Psoas muscle (tissue), 8 donors: ENCODE results near the gene DBP. TPM values are rescaled to one million over a fixed set of nuclear protein-coding genes. Genes with fewer than 3 reads are reported as not detected.

Experiments
- ATAC-seq, 4 donors: fragments of 200-7000 bp; cut with Tn5 transposase; one replicate each; pipeline ENCODE4 v1.9.1; 2020; ENCODE audit warnings: moderate library complexity in 3 of 4, mild to moderate bottlenecking in 2 of 4
- DNase-seq, 2 donors: peaks; one replicate each; pipeline ENCODE4 v3.0.0-alpha.2; 2020
- H3K27ac ChIP-seq: fragments of 200-600 bp; one replicate; pipeline ENCODE4 v1.8.0; 2022
- H3K27me3 ChIP-seq, 3 donors: fragments of 200-600 bp in 1 of 3; one replicate each; pipeline versions ENCODE4 v1.6.1 to v1.8.0; 2013 to 2022; ENCODE audit warnings: low read length in 2 of 3, mild to moderate bottlenecking in 2 of 3, moderate library complexity in 1 of 3; ENCODE audit not compliant: insufficient read depth in 3 of 3
- H3K36me3 ChIP-seq, 2 donors: fragments of 200-600 bp in 1 of 2; one replicate each; pipeline versions ENCODE4 v1.6.1 to v1.8.0; 2013 to 2022; ENCODE audit warnings: low read depth in 1 of 2, mild to moderate bottlenecking in 1 of 2, moderate library complexity in 1 of 2; ENCODE audit not compliant: insufficient read depth in 1 of 2
- H3K4me1 ChIP-seq: fragments of 200-600 bp; one replicate; pipeline ENCODE4 v1.8.0; 2022
- H3K4me3 ChIP-seq: fragments of 200-600 bp; one replicate; pipeline ENCODE4 v1.8.0; 2022; ENCODE audit warnings: mild to moderate bottlenecking
- H3K9me3 ChIP-seq: fragments of 200-600 bp; one replicate; pipeline ENCODE4 v1.8.0; 2022
- WGBS, 3 donors: extraction: QIAGEN DNeasy Blood & Tissue Kit; methylation state at CpG; one replicate each; pipeline versions ENCODE4 v1.1.6 to v1.1.7; 2013; 5-methylcytosine and 5-hydroxymethylcytosine counted together
- intact Hi-C, 2 donors: fragments of 100-400 bp; cut with DNase I; formaldehyde crosslinking; loops; one replicate each; pipeline versions ENCODE4 v1.11.0 to v1.14.2; 2022
- polyA plus RNA-seq, 3 donors: library from polyadenylated mRNA; stranded (reverse); fragments of 200-250 nt; gene quantifications; one replicate each; pipeline ENCODE4 v1.2.3, GENCODE V29; 2013
- total RNA-seq, 4 donors: library from RNA; stranded (reverse); fragmentation: NEBNext Ultra II Directional in 2 of 4; extraction: Animal tissue kit (Norgen Biotek cat#: 25700) in 2 of 4; gene quantifications; one replicate each; pipeline versions ENCODE4 v1.2.1 to v1.2.4, GENCODE V29; 2021 to 2023
- TF ChIP-seq, protein P1 (sequence below): fragments of 200-600 bp; IDR thresholded peaks from one replicate; pipeline ENCODE4 v1.8.0; 2022; ENCODE audit warnings: antibody characterized with exemption
- donor health status: healthy with polysubstance abuse.
- donor health status: DM: no; HTN: no; CAD: no; lungs with moderate emphysema.
- donor health status: Bipolar disorder and iron deficiency.
- donor health status: healthy.
- donor health status: DM: yes; HTN: yes; CAD: no.
- donor health status: DM: no; HTN: no; CAD: no.
- donor health status: DM: no; HTN: no; CAD: no.
- donor health status: DM: yes; HTN: yes; CAD: no.

The DBP gene
- total and polyA plus RNA-seq, 7 donors, result 2.8 to 14.5 (median 5.8) TPM

GRCh38 chr19:48582168-48582567 lies 55.0 kb downstream of the DBP start:
- TF ChIP-seq, protein P1, sequence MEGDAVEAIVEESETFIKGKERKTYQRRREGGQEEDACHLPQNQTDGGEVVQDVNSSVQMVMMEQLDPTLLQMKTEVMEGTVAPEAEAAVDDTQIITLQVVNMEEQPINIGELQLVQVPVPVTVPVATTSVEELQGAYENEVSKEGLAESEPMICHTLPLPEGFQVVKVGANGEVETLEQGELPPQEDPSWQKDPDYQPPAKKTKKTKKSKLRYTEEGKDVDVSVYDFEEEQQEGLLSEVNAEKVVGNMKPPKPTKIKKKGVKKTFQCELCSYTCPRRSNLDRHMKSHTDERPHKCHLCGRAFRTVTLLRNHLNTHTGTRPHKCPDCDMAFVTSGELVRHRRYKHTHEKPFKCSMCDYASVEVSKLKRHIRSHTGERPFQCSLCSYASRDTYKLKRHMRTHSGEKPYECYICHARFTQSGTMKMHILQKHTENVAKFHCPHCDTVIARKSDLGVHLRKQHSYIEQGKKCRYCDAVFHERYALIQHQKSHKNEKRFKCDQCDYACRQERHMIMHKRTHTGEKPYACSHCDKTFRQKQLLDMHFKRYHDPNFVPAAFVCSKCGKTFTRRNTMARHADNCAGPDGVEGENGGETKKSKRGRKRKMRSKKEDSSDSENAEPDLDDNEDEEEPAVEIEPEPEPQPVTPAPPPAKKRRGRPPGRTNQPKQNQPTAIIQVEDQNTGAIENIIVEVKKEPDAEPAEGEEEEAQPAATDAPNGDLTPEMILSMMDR, result no peak
- Histone ChIP-seq H3K36me3 (no peaks in the 10 kb centered on the region), H3K9me3 (no peaks in the 10 kb centered on the region), H3K4me3 (no peak overlapping the region), H3K27ac (no peak overlapping the region), H3K4me1 (peaks cover 5% of the 10 kb centered on the region), H3K27me3 (no peaks in the 10 kb centered on the region)
- DNase-seq (no peak), ATAC-seq (no peak)
- intact Hi-C loops, result loop anchor here (5.0 to 10.0 kb wide), 4 partner anchors 70 to 267 kb away; partner anchors contain the start of genes EMP3 (in 1 of the 2) and LMTK3 (in 1 of the 2)
- 84 to 89% (median 85%) methylated on average over 2 of the region's 2 CpGs for WGBS, 3 donors

Other genes with a start within 250 kb of the DBP start
- gene KDELR1, start 245.8 kb downstream of the DBP start, total RNA-seq, result 10 to 100 TPM; 56.5 to 71.0 (median 62.9) TPM
- gene KDELR1, start 245.8 kb downstream of the DBP start, polyA plus RNA-seq, result 10 to 100 TPM; 37.0 to 48.7 (median 40.0) TPM
- under 1 TPM; 0.04 to 0.21 (median 0.06) TPM for gene GRIN2D, start 243.7 kb downstream of the DBP start, total RNA-seq
- gene GRIN2D, start 243.7 kb downstream of the DBP start, polyA plus RNA-seq, result under 1 TPM; 0.03 to 0.07 (median 0.04) TPM
- gene GRWD1, start 191.4 kb downstream of the DBP start, total RNA-seq, result 10 to 100 TPM; 24.6 to 46.0 (median 40.3) TPM
- gene GRWD1, start 191.4 kb downstream of the DBP start, polyA plus RNA-seq, result 10 to 100 TPM; 24.2 to 53.7 (median 42.0) TPM
- gene KCNJ14, start 181.8 kb downstream of the DBP start, total RNA-seq, result 1 to 10 TPM in 3 of 4 donors, under 1 TPM in 1; 0.65 to 2.6 (median 1.3) TPM
- 1 to 10 TPM in 1 of 3 donors, under 1 TPM in 2; 0.28 to 1.6 (median 0.58) TPM for gene KCNJ14, start 181.8 kb downstream of the DBP start, polyA plus RNA-seq
- 10 to 100 TPM; 21.8 to 45.2 (median 29.4) TPM for gene CYTH2, start 168.0 kb downstream of the DBP start, total RNA-seq
- gene CYTH2, start 168.0 kb downstream of the DBP start, polyA plus RNA-seq, result 10 to 100 TPM; 36.6 to 41.0 (median 39.5) TPM
- under 1 TPM in 2 of 4 donors, not detected in 2; 0.06 to 0.14 TPM for gene LMTK3, start 125.5 kb downstream of the DBP start, total RNA-seq
- gene LMTK3, start 125.5 kb downstream of the DBP start, polyA plus RNA-seq, result under 1 TPM; 0.03 to 0.06 (median 0.05) TPM
- gene SULT2B1, start 85.2 kb downstream of the DBP start, total RNA-seq, result not detected
- gene SULT2B1, start 85.2 kb downstream of the DBP start, polyA plus RNA-seq, result under 1 TPM in 2 of 3 donors, not detected in 1; 0.06 to 0.23 TPM
- gene SPACA4, start 30.6 kb downstream of the DBP start, total RNA-seq, result not detected
- not detected for gene SPACA4, start 30.6 kb downstream of the DBP start, polyA plus RNA-seq
- not detected for gene FAM83E, start 22.3 kb downstream of the DBP start, total RNA-seq
- under 1 TPM in 2 of 3 donors, not detected in 1; 0.01 to 0.20 TPM for gene FAM83E, start 22.3 kb downstream of the DBP start, polyA plus RNA-seq
- gene RPL18, start 18.2 kb downstream of the DBP start, total RNA-seq, result 100 to 1,000 TPM; 506 to 730 (median 645) TPM
- gene RPL18, start 18.2 kb downstream of the DBP start, polyA plus RNA-seq, result 1,000 to 10,000 TPM; 1,096 to 1,745 (median 1,373) TPM
- gene SPHK2, start 17.9 kb downstream of the DBP start, total RNA-seq, result 10 to 100 TPM in 2 of 4 donors, 1 to 10 TPM in 2; 4.1 to 12.8 (median 8.8) TPM
- gene SPHK2, start 17.9 kb downstream of the DBP start, polyA plus RNA-seq, result 1 to 10 TPM; 3.3 to 7.4 (median 4.8) TPM
- 1 to 10 TPM; 4.1 to 8.8 (median 6.4) TPM for gene CA11, start 8.8 kb upstream of the DBP start, total RNA-seq
- 10 to 100 TPM in 1 of 3 donors, 1 to 10 TPM in 2; 2.3 to 10.6 (median 9.2) TPM for gene CA11, start 8.8 kb upstream of the DBP start, polyA plus RNA-seq
- gene NTN5, start 35.6 kb upstream of the DBP start, total RNA-seq, result under 1 TPM in 1 of 4 donors, not detected in 3; 0.21 TPM
- gene NTN5, start 35.6 kb upstream of the DBP start, polyA plus RNA-seq, result under 1 TPM in 1 of 3 donors, not detected in 2; 0.04 TPM
- not detected for gene FUT2, start 58.6 kb upstream of the DBP start, total RNA-seq
- not detected for gene FUT2, start 58.6 kb upstream of the DBP start, polyA plus RNA-seq
- 10 to 100 TPM in 3 of 4 donors, 1 to 10 TPM in 1; 7.9 to 50.9 (median 32.9) TPM for gene MAMSTR, start 82.3 kb upstream of the DBP start, total RNA-seq
- 10 to 100 TPM in 1 of 3 donors, 1 to 10 TPM in 2; 3.1 to 10.5 (median 8.4) TPM for gene MAMSTR, start 82.3 kb upstream of the DBP start, polyA plus RNA-seq
- gene RASIP1, start 103.2 kb upstream of the DBP start, total RNA-seq, result 1 to 10 TPM; 6.9 to 9.7 (median 8.0) TPM
- 1 to 10 TPM; 3.9 to 7.7 (median 4.9) TPM for gene RASIP1, start 103.2 kb upstream of the DBP start, polyA plus RNA-seq
- under 1 TPM in 3 of 4 donors, not detected in 1; 0.26 to 0.76 (median 0.36) TPM for gene IZUMO1, start 109.5 kb upstream of the DBP start, total RNA-seq
- under 1 TPM in 2 of 3 donors, not detected in 1; 0.18 to 0.66 TPM for gene IZUMO1, start 109.5 kb upstream of the DBP start, polyA plus RNA-seq
- gene FUT1, start 115.3 kb upstream of the DBP start, total RNA-seq, result 1 to 10 TPM; 1.6 to 2.3 (median 2.0) TPM
- 1 to 10 TPM; 1.1 to 1.3 (median 1.3) TPM for gene FUT1, start 115.3 kb upstream of the DBP start, polyA plus RNA-seq
- gene FGF21, start 118.1 kb upstream of the DBP start, total RNA-seq, result 1 to 10 TPM in 2 of 4 donors, not detected in 2; 1.7 to 6.2 TPM
- under 1 TPM in 2 of 3 donors, not detected in 1; 0.06 to 0.31 TPM for gene FGF21, start 118.1 kb upstream of the DBP start, polyA plus RNA-seq
- gene BCAT2, start 173.7 kb upstream of the DBP start, total RNA-seq, result 10 to 100 TPM; 24.6 to 48.5 (median 29.9) TPM
- gene BCAT2, start 173.7 kb upstream of the DBP start, polyA plus RNA-seq, result 10 to 100 TPM; 14.4 to 22.9 (median 20.0) TPM
- 1 to 10 TPM in 1 of 4 donors, under 1 TPM in 3; 0.61 to 1.2 (median 0.80) TPM for gene HSD17B14, start 199.1 kb upstream of the DBP start, total RNA-seq
- gene HSD17B14, start 199.1 kb upstream of the DBP start, polyA plus RNA-seq, result under 1 TPM; 0.15 to 0.66 (median 0.29) TPM
- 10 to 100 TPM in 3 of 4 donors, 1 to 10 TPM in 1; 9.4 to 30.0 (median 20.2) TPM for gene PLEKHA4, start 231.2 kb upstream of the DBP start, total RNA-seq
- 10 to 100 TPM; 11.1 to 14.9 (median 12.3) TPM for gene PLEKHA4, start 231.2 kb upstream of the DBP start, polyA plus RNA-seq
- gene PPP1R15A, start 235.0 kb upstream of the DBP start, total RNA-seq, result 10 to 100 TPM; 34.5 to 93.4 (median 41.3) TPM
- gene PPP1R15A, start 235.0 kb upstream of the DBP start, polyA plus RNA-seq, result 10 to 100 TPM; 61.1 to 86.3 (median 83.7) TPM